ENCODE results near the gene B4GAT1.

B4GAT1 gene

DNA sequence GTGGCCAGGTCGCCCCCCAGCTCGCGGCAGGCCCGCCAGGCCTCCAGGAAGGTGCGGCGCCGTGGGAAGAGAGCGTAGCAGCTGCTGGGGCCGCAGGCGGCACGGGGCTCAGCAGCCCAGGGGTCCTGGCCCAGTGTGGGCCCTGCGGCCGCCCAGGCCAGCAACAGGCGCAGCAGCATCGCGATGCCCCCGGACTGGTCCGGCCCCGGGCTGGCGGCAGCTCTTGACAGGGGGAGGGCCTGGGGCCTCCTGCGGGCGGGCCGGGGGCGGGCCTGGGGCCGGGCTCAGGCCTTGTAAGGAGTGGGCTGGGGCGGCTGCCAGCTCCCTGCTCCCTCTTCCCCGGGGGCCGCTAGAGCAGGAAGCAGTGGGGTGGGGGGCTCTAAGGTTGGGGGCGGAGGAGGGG lies 30.6 kb downstream of the B4GAT1 start, which contains the start of gene CD248:
CD248 (minus strand) TSS at position 196 of the 403 bp plus-strand sequence; CDS start at position 179, 17 bp downstream.
- TF ChIP-seq EZH2phosphoT487 (IDR thresholded peaks at IDR 0.05; ENCODE audit: low read length), result no peak
- TF ChIP-seq EZH2 (optimal IDR thresholded peaks at IDR 0.05; ENCODE audit: low read depth, low read length), result no peak
- no peak for TF ChIP-seq CTCF (IDR thresholded peaks at IDR 0.05; ENCODE audit: low read length)
- Histone ChIP-seq H3K36me3 (replicated peaks; ENCODE audit: insufficient read depth, low read length) (no peaks in the 10 kb centered on the region), H3K9me2 (replicated peaks; ENCODE audit: insufficient read depth, low read length) (no peaks in the 10 kb centered on the region), H3K4me2 (ENCODE audit: low read depth, low read length) (no peak within 1 kb of the TSS), H3K9ac (ENCODE audit: low read length) (no peak within 1 kb of the TSS), H3F3A (ENCODE audit: insufficient read depth, low read length) (no peaks in the 10 kb centered on the region), H3K27me3 (replicated peaks; ENCODE audit: insufficient read depth, low read length) (peaks cover 60% of the 10 kb centered on the region), H2AFZ (ENCODE audit: low read length) (no peak within 1 kb of the TSS), H3K4me3 (ENCODE audit: low read length) (no peak within 1 kb of the TSS), H3K4me1 (ENCODE audit: low read length) (no peaks in the 10 kb centered on the region), H4K20me1 (ENCODE audit: insufficient read depth, low read length) (no peaks in the 10 kb centered on the region), H3K79me2 (ENCODE audit: low read length) (no peaks in the 10 kb centered on the region), H3K27ac (ENCODE audit: low read length) (no peak within 1 kb of the TSS), H3K9me3 (replicated peaks; ENCODE audit: insufficient read depth, low read length) (no peaks in the 10 kb centered on the region)
- no peak for DNase-seq

GRCh38 chr11:66315921-66316811 lies 31.3 kb downstream of the B4GAT1 start:
- no peaks in the 10 kb centered on the region for H3K79me2 ChIP-seq (ENCODE audit: low read length)
- TF ChIP-seq CTCF (IDR thresholded peaks at IDR 0.05; ENCODE audit: low read length) (no peak), EZH2phosphoT487 (IDR thresholded peaks at IDR 0.05; ENCODE audit: low read length) (no peak), EZH2 (optimal IDR thresholded peaks at IDR 0.05; ENCODE audit: low read depth, low read length) (no peak)
- H3K4me2 ChIP-seq (ENCODE audit: low read depth, low read length), result no peak overlapping the region
- no peaks in the 10 kb centered on the region for H3K9me2 ChIP-seq (replicated peaks; ENCODE audit: insufficient read depth, low read length)
- no peaks in the 10 kb centered on the region for H4K20me1 ChIP-seq (ENCODE audit: insufficient read depth, low read length)
- no peaks in the 10 kb centered on the region for H3K36me3 ChIP-seq (replicated peaks; ENCODE audit: insufficient read depth, low read length)
- no peak overlapping the region for H2AFZ ChIP-seq (ENCODE audit: low read length)
- no peak overlapping the region for H3K9ac ChIP-seq (ENCODE audit: low read length)
- H3K27me3 ChIP-seq (replicated peaks; ENCODE audit: insufficient read depth, low read length), result peaks cover 55% of the 10 kb centered on the region
- DNase-seq, result no peak
- H3F3A ChIP-seq (ENCODE audit: insufficient read depth, low read length), result no peaks in the 10 kb centered on the region
- no peak overlapping the region for H3K4me3 ChIP-seq (ENCODE audit: low read length)
- H3K27ac ChIP-seq (ENCODE audit: low read length), result no peak overlapping the region
- H3K4me1 ChIP-seq (ENCODE audit: low read length), result no peaks in the 10 kb centered on the region
- H3K9me3 ChIP-seq (replicated peaks; ENCODE audit: insufficient read depth, low read length), result no peaks in the 10 kb centered on the region

DNA sequence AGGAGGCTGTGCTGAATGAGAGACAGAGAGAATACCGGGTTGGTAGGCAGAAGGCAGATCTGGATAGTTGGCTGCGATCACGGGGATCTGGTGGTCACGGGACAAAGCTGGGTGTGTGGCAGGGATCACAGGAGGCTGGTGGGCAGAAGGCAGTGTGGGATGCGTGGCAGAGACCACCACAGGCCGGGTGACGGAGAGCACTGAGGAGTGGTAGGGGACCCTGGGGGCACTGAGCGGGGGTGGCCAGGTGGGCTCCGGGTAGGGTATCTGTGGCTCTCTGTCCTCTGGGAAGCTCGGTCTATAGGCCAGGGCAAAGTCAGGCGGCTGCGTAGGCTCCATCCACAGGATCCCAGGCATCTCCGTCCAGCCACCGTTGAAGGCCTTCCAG lies 31.9 kb downstream of the B4GAT1 start:
- no peak overlapping the region for H3K27ac ChIP-seq (ENCODE audit: low read length)
- no peaks in the 10 kb centered on the region for H3K4me1 ChIP-seq (ENCODE audit: low read length)
- H3K9me3 ChIP-seq (replicated peaks; ENCODE audit: insufficient read depth, low read length), result no peaks in the 10 kb centered on the region
- no peaks in the 10 kb centered on the region for H4K20me1 ChIP-seq (ENCODE audit: insufficient read depth, low read length)
- H3F3A ChIP-seq (ENCODE audit: insufficient read depth, low read length), result no peaks in the 10 kb centered on the region
- H3K9ac ChIP-seq (ENCODE audit: low read length), result no peak overlapping the region
- H3K9me2 ChIP-seq (replicated peaks; ENCODE audit: insufficient read depth, low read length), result no peaks in the 10 kb centered on the region
- H3K79me2 ChIP-seq (ENCODE audit: low read length), result no peaks in the 10 kb centered on the region
- no peak for DNase-seq
- H2AFZ ChIP-seq (ENCODE audit: low read length), result no peak overlapping the region
- H3K4me3 ChIP-seq (ENCODE audit: low read length), result no peak overlapping the region
- no peak for TF ChIP-seq CTCF (IDR thresholded peaks at IDR 0.05; ENCODE audit: low read length)
- no peak for TF ChIP-seq EZH2 (optimal IDR thresholded peaks at IDR 0.05; ENCODE audit: low read depth, low read length)
- TF ChIP-seq EZH2phosphoT487 (IDR thresholded peaks at IDR 0.05; ENCODE audit: low read length), result no peak
- peaks cover 61% of the 10 kb centered on the region for H3K27me3 ChIP-seq (replicated peaks; ENCODE audit: insufficient read depth, low read length)
- H3K4me2 ChIP-seq (ENCODE audit: low read depth, low read length), result no peak overlapping the region
- H3K36me3 ChIP-seq (replicated peaks; ENCODE audit: insufficient read depth, low read length), result no peaks in the 10 kb centered on the region

Data from MM.1S (cell line).